GM21529 (cell line): Measurements from ENCODE around the gene NUAK2.

ENCODE experiments used
- ATAC-seq: cut with Tn5 transposase; IDR thresholded peaks from one replicate; pipeline ENCODE4 v1.9.1; 2021; ENCODE audit not compliant: unreplicated experiment

The NUAK2 gene

DNA sequence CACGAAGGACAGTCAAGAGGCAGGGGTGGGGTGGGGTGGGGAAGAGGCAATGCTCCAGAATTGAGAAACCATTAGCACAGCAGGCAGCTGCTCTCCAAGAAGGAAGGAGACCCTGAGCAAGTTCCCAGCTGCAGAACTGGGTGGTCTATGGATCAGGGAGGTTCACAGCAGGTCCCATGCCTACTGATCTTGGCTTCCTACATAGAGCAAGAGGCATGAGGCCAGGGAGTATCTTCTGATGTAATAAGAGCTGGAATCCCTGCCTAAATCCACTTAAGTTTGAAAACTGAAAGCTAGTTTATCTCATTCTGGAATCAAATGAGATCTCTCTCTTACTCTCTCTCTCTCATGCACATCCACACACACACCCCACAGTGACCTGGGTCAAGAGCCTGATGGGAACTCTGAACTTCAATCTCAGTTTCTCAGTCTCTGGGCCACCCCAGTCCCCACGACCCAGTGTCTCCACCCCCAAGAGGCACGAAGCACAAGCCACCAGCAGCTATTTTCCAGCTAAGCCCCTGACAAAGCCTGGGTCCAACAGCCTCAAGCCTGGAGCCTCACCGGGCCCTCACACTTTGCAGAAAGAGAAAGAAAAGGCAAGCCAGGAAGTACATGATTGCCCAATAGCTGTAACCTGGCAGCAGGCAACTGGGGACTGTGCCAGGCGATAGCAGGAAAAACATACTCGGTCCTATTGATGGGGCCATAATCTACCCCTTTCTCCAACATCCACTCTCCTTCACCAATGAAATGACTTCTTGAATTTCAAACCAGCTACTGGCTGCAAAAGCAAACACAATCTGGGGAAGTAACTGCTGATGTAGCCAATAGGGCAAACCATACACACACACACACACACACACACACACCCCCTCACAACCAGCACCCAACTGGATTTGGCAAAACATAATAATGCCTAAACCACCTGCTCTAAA, 2.2 kb downstream of the NUAK2 start:
- no peak for ATAC-seq

DNA sequence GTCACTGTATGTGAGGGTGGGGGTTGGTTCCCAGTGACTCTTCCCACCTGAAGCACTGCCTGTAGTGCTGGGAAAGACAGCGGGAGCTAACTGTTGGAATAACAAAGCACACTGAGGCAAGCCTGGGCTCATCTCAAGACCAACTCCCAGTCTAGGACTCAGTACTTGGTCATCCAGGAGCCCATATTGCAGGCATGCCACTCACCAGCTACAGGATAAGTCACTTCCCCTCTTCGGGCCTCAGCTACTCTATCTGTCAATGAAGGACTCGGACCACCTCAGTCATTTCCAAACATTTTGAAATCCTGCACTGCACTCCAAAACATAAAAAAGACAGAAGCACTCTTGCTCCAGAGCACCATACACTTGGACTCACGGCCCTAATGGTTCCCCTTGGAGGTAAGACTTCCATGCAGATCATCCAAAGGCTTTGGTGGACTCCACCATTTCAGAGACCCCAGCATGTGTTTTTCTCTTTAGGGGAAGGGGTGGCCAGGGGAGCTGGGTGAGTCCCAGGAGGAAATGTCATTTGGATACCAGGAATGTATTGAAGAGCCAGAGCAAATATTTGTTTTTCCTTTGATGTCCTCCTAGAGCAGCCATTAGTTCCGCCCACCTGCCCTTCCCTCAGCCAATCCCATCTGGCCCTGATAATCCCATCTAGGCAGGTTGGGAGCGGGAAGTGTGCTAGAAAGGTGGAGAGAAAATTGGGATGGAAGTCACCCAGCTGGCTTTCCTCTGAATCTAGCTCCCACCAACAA, 3.1 kb downstream of the NUAK2 start:
- ATAC-seq = no peak

DNA sequence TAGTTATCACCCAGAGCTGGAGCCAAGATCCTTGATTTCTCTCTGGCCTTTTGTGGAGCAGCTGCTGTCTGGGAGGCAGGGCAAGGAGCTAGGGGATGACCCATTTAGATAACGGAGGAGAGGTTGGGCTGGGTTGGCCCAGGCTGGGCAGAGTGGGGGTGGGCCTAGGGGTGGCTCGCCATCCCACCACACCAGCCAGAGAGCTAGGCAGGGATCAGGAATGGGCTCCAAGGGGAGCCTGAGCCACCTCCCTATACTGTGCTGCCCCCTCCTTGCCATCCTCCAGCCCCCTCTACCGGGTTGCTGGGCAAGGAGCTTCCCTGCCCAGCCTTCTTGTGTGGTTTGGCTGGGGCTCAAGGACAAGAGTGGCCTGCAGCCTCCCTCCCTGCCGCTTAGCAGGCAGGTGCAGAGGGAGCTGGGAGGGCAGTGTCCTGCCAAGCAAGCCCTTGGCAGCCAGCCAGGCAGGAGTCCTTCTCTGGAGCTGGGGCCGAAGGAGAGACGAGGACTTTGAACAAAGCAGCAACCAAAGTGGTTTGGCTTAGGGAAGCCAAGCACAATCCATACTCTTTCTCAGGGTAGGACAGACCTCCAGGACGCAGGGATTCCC, 4.1 kb downstream of the NUAK2 start:
- ATAC-seq = no peak

- no peak for ATAC-seq
Measured at GRCh38 chr1:205316161-205316566, 5.4 kb downstream of the NUAK2 start.

GRCh38 chr1:205315008-205315618, 6.4 kb downstream of the NUAK2 start:
- ATAC-seq = no peak

- peak; percentile 64 for ATAC-seq
Measured at GRCh38 chr1:205313563-205314308, 7.8 kb downstream of the NUAK2 start.

- no peak for ATAC-seq
Measured at GRCh38 chr1:205312866-205313562, 8.5 kb downstream of the NUAK2 start.

DNA sequence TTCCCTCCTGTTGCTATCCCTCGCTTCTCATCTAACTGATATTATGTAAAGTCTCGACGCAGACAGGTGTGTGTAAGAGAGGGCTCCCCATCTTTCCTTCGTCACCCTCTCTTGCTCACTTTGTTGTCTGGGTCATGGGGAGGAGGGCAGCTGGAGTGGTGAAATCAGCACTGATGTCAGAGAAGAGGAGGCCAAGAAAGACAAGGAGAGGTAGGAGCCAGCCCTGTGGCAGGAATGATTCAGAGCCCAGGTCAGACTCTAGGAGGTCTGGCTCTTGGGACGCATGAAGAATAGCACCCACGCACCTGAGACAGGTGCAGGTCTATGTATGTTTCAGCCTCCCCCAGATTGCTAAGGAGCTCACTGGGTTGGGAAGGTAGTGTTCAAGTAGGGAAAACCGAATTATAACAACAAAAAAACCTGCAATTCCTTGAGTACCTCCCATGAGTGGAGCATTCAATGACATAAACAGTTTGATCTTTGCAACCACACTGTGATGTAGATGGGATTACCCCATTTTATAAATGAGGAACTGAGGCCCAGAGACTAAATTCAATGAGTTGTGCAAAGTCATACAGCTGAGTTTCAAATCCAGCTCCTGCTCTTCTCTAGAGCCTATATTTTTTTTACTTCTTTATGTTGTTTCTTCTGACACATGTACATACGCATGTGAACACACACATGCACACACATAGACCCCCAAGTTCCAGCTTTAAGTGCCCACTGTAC, 10.4 kb downstream of the NUAK2 start:
- no peak for ATAC-seq

DNA sequence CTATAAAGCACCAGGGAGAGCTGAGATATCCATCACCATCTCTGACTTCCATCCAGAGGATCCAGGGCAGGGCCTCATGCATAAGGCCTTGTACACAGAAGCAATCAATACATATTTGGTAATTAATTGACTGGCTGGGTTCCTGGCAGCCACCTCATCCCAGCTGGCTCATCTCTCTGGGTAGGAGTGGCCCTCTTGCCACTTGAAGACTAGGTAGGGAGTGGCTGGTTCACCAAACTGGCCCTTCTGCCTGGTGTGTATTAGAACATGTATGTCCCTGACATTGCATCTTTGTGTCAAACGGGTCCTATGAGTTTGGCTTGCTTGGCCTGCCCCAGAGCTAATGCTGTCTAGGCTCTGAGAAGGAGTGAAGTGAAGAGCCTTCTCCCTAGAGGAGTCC, 11.8 kb downstream of the NUAK2 start:
- ATAC-seq = no peak

GRCh38 chr1:205306929-205307566, 14.5 kb downstream of the NUAK2 start:
- no peak for ATAC-seq

DNA sequence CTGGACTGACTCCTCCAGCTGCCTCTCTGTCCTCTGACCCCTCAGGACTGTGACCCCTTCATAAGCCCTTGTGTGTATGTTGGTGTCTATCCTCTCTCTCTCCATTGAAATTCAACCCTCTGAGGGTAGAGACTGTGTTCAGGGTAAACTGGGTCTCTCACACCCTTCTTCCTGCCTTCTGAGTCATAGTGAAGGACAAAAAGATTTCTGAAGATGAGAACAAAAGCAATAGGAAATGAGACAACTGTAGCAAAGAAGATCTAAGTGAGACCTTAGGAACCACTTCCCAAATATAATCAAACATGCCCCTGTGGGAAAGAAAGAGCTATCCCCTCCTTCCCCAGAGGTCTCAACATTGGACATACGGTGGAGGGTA, 16.9 kb downstream of the NUAK2 start:
- ATAC-seq = no peak

- ATAC-seq = no peak
Measured at GRCh38 chr1:205304046-205304694, 17.4 kb downstream of the NUAK2 start.

GRCh38 chr1:205303247-205303888, 18.2 kb downstream of the NUAK2 start:
- no peak for ATAC-seq

DNA sequence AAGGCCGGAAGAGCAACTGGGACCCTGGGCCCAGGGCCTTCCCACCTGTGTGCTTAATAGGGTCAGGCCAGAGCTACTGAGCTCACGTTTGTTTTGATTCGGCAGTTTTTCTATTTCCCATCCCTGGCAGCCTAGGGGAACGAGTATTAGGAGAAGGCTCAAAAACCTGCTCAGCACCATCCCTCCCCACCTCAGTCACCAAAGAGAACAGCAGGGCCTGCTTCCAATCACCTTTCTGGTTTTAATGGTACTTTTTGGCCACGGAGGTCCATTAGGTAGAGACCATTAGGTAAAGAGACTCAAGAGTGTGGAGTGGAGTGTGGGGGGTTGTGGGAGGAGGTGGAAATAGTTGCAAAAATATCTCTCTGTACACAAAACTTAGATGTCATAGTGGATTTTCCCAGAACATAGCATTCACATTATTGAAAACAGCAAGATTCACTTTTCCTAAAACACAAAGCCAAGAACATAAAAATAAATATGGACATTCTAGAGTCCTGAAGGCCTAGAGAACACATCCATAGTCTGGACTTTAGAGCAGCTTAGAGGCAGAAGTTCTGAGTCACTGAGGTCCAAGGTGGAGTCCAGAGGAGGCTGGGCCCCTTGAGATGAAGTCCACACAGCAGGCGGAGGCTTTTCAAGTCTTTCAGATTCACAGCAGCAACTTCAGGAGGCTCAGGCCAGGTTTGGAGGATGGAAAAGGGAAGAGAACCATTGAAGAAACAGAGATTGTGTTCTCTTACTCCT, 19.5 kb downstream of the NUAK2 start:
- ATAC-seq = no peak

DNA sequence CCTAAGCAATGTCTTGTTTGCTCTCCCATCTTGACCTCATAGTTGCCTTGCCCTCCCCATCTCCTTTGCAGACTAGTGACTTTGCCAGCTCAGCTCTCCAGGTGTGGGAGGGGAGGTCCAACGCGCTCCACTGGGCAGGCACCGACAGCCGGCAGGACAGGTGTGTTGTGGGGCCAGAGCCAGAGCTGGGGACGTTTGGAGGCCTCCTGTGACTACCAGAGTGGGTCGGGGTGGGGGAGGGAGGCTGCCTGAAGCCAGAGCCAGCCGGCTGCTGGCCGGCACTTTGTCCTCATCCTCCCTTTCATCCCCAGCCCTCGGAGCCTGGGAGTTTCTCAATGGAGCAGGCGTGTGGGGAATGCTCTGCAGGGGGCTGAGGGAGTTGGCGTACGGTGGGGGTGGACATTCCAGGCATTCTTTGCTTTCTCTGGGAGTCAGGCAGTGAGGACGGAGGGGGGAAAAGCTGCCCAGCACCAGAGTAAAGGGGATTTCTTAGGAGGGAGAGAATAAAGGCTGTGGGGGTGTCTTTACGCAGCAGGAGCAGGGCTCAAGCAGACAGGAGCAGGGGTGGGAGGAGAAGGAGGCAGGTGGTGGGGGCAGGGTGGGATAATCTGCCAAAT, 20.2 kb downstream of the NUAK2 start:
- ATAC-seq = no peak

- no peak for ATAC-seq
Measured at GRCh38 chr1:205300149-205300548, 21.4 kb downstream of the NUAK2 start.
